SW 1271 (cell line): ENCODE measurements around the gene APOC3.

Experiments
- DNase-seq, 2 experiments: peaks; one replicate each; lab custom pipeline; 2025; lab: John Stamatoyannopoulos, UW

Gene APOC3

GRCh38 chr11:116804001-116804400 lies 25.7 kb upstream of the APOC3 start:
- DNase-seq, result no peak

- no peak for DNase-seq
These were observed 22.0 kb upstream of the APOC3 start for GRCh38 chr11:116807601-116808261.

- DNase-seq, result no peak
These were observed 21.2 kb upstream of the APOC3 start for GRCh38 chr11:116808262-116809175.

GRCh38 chr11:116811194-116811593 lies 18.5 kb upstream of the APOC3 start:
- no peak for DNase-seq

GRCh38 chr11:116812109-116812508 lies 17.6 kb upstream of the APOC3 start:
- DNase-seq, result no peak

- no peak for DNase-seq
These were observed 16.5 kb upstream of the APOC3 start for GRCh38 chr11:116813170-116813569.

- no peak for DNase-seq
These were observed 15.8 kb upstream of the APOC3 start for GRCh38 chr11:116813781-116814471.

GRCh38 chr11:116814502-116814901 lies 15.2 kb upstream of the APOC3 start:
- no peak for DNase-seq

GRCh38 chr11:116819049-116819448 lies 10.7 kb upstream of the APOC3 start:
- DNase-seq, result no peak

- no peak for DNase-seq
These were observed 8.4 kb upstream of the APOC3 start for GRCh38 chr11:116821050-116821918.

GRCh38 chr11:116822575-116822974 lies 7.1 kb upstream of the APOC3 start:
- DNase-seq, result no peak

- no peak for DNase-seq
These were observed 6.5 kb upstream of the APOC3 start, which contains the start of gene APOA4 for GRCh38 chr11:116823031-116823843. Gene APOA4, minus strand, starts transcription at chr11:116823304. Its CDS starts 113 bp downstream, at chr11:116823191.

- no peak for DNase-seq
These were observed 4.3 kb upstream of the APOC3 start for GRCh38 chr11:116825434-116825833.

- no peak for DNase-seq
These were observed 3.6 kb upstream of the APOC3 start for GRCh38 chr11:116825854-116826750.

- no peak for DNase-seq
These were observed 2.8 kb upstream of the APOC3 start for GRCh38 chr11:116826751-116827431.

GRCh38 chr11:116827461-116827860 lies 2.2 kb upstream of the APOC3 start:
- DNase-seq, result no peak

- no peak for DNase-seq
These were observed 829 bp upstream of the APOC3 start for GRCh38 chr11:116828632-116829524.
